PC-3 (cell line): ENCODE results near the gene D2HGDH.

Source experiments
- CTCF ChIP-seq: fragments of 300-600 bp; sonication (generic); conservative IDR thresholded peaks from 2 replicates; pipeline ENCODE4 v1.5.1; 2017; ENCODE audit warnings: antibody characterized with exemption, low read depth, mild to moderate bottlenecking, low read length
- EZH2 ChIP-seq: fragments of 300-600 bp; sonication (generic); IDR thresholded peaks from one replicate; pipeline ENCODE4 v1.6.1; 2017; ENCODE audit warnings: antibody characterized with exemption, mild to moderate bottlenecking, low read length; ENCODE audit not compliant: unreplicated experiment

GRCh38 chr2:241751152-241751551 is 16.7 kb downstream of the D2HGDH start:
- TF ChIP-seq CTCF = no peak
- TF ChIP-seq EZH2 = no peak
